ENCODE measurements around the gene AUTS2.

DNA sequence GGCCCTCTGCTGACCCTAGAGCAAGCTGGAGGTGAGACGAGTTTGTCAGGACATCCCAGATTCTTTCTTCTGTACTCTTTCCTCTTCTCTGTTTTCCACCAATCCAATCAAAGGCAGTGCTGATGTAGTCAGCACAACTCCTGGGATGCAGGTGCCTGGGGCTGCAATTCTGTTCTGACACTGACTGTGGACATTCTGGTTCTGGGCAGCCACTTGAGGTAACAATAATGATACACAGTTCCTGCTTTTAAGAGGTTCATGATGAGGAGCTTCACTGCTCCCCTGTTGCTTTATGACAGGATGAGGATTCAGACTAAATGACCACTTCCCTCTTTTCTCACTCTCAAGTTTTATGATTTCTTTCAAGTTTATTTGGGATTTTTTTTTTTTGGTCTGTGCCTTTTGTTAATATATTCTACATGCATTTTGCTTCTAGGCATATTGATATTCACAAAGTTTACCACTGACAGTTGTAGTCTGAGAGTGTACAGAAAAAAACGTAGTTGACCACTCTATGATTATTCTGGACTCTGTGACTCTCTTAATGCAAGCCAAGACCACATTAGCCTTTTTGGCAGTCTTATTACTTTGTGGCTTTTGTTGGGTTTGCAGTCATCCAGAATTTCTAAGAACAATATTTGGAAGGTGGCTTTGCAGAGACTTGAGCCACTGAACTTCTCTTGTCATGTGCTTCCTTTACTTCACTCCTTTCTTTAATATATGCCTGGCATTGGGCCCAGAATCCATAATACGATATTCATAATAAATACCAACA lies 247.6 kb downstream of the AUTS2 start:
- TF ChIP-seq, protein P1, sequence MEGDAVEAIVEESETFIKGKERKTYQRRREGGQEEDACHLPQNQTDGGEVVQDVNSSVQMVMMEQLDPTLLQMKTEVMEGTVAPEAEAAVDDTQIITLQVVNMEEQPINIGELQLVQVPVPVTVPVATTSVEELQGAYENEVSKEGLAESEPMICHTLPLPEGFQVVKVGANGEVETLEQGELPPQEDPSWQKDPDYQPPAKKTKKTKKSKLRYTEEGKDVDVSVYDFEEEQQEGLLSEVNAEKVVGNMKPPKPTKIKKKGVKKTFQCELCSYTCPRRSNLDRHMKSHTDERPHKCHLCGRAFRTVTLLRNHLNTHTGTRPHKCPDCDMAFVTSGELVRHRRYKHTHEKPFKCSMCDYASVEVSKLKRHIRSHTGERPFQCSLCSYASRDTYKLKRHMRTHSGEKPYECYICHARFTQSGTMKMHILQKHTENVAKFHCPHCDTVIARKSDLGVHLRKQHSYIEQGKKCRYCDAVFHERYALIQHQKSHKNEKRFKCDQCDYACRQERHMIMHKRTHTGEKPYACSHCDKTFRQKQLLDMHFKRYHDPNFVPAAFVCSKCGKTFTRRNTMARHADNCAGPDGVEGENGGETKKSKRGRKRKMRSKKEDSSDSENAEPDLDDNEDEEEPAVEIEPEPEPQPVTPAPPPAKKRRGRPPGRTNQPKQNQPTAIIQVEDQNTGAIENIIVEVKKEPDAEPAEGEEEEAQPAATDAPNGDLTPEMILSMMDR (IDR thresholded peaks at IDR 0.05): no peak
- no peak for TF ChIP-seq POLR2A (IDR thresholded peaks at IDR 0.05)

Measured in breast epithelium (tissue), 3 donors.